Adrenal gland (tissue), 5 donors: ENCODE data around the gene ARF5.

Source experiments
- POLR2A ChIP-seq, 2 donors: fragments of 450-650 bp; IDR thresholded peaks; one replicate each; pipeline ENCODE4 v1.6.1; 2017; ENCODE audit warnings: antibody characterized with exemption in 2 of 2, mild to moderate bottlenecking in 2 of 2, moderate library complexity in 1 of 2
- TF ChIP-seq, protein P1 (sequence below), 6 experiments: fragments of 450-650 bp in 4 of 6; fragments of 200-600 bp in 2 of 6; sonication (generic) in 1 of 6; IDR thresholded peaks; 1 replicate in 5 of 6; 2 replicates in 1 of 6; pipeline versions ENCODE4 v1.5.1 to v1.8.0; 2016 to 2021; ENCODE audit warnings: antibody characterized with exemption in 6 of 6, mild to moderate bottlenecking in 2 of 6, moderate library complexity in 1 of 6
- donor health status: DM: no; HTN: no; CAD: no.

- TF ChIP-seq, protein P1, sequence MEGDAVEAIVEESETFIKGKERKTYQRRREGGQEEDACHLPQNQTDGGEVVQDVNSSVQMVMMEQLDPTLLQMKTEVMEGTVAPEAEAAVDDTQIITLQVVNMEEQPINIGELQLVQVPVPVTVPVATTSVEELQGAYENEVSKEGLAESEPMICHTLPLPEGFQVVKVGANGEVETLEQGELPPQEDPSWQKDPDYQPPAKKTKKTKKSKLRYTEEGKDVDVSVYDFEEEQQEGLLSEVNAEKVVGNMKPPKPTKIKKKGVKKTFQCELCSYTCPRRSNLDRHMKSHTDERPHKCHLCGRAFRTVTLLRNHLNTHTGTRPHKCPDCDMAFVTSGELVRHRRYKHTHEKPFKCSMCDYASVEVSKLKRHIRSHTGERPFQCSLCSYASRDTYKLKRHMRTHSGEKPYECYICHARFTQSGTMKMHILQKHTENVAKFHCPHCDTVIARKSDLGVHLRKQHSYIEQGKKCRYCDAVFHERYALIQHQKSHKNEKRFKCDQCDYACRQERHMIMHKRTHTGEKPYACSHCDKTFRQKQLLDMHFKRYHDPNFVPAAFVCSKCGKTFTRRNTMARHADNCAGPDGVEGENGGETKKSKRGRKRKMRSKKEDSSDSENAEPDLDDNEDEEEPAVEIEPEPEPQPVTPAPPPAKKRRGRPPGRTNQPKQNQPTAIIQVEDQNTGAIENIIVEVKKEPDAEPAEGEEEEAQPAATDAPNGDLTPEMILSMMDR (IDR thresholded peaks at IDR 0.05): no peak
- TF ChIP-seq POLR2A (IDR thresholded peaks at IDR 0.05): no peak
Observed at GRCh38 chr7:127586346-127586745, 1.9 kb upstream of the ARF5 start.
